Measurements from ENCODE around the gene UPP2. TPM values are rescaled to one million over a fixed set of nuclear protein-coding genes. Genes with fewer than 3 reads are reported as not detected.

UPP2 gene
- total and polyA plus RNA-seq, 2 of the 13 experiments (the other 11 are each of a cell fraction or from before 2014, with no cell fraction given), result 0.07 to 0.28 TPM

DNA sequence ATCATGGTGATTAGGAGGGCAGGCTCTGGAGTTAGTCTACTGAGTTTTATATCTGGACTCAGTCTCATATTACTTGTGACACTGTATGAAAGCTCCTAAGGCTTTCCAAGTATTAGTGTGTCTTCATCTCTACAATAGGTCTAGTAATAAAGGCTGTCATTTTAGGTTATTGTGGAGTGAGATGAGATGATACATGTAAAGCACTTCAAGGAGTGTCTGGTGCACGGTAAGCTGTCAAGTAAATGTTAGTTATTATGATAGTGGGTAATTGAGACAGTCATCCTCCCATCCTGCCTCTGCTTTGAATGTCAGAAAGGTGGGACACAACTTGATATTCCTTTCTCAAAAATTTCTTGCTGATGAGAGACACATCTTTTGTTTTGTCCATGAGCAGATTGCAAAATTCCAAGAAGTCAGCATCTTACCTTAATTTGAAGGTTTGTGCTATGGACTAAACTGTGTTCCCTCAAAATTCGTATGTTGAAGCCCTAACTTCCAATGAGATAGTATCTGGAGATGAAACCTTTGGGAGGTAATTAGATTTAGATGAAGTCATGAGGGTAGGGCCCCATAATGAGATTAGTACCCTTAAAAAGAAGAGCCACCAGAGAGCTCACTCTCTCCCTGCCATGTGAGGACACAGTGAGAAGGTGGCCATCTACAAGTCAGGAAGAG is 41.4 kb upstream of the UPP2 start (continued):
- TF ChIP-seq, protein P1, sequence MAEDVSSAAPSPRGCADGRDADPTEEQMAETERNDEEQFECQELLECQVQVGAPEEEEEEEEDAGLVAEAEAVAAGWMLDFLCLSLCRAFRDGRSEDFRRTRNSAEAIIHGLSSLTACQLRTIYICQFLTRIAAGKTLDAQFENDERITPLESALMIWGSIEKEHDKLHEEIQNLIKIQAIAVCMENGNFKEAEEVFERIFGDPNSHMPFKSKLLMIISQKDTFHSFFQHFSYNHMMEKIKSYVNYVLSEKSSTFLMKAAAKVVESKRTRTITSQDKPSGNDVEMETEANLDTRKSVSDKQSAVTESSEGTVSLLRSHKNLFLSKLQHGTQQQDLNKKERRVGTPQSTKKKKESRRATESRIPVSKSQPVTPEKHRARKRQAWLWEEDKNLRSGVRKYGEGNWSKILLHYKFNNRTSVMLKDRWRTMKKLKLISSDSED (CRISPR knock-in tag; IDR thresholded peaks at IDR 0.05), result no peak
- TF ChIP-seq SIN3B (IDR thresholded peaks at IDR 0.05; ENCODE audit: low read length) (no peak), ZNF761 (CRISPR knock-in tag; conservative IDR thresholded peaks at IDR 0.05) (no peak), NFE2L1 (CRISPR knock-in tag; IDR thresholded peaks at IDR 0.05; ENCODE audit: borderline replicate concordance) (no peak), IRF2 (CRISPR knock-in tag; IDR thresholded peaks at IDR 0.05) (no peak), ZNF768 (CRISPR knock-in tag; IDR thresholded peaks at IDR 0.05) (no peak)
- TF ChIP-seq, protein P2, sequence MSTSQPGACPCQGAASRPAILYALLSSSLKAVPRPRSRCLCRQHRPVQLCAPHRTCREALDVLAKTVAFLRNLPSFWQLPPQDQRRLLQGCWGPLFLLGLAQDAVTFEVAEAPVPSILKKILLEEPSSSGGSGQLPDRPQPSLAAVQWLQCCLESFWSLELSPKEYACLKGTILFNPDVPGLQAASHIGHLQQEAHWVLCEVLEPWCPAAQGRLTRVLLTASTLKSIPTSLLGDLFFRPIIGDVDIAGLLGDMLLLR (CRISPR knock-in tag; IDR thresholded peaks at IDR 0.05), result no peak

DNA sequence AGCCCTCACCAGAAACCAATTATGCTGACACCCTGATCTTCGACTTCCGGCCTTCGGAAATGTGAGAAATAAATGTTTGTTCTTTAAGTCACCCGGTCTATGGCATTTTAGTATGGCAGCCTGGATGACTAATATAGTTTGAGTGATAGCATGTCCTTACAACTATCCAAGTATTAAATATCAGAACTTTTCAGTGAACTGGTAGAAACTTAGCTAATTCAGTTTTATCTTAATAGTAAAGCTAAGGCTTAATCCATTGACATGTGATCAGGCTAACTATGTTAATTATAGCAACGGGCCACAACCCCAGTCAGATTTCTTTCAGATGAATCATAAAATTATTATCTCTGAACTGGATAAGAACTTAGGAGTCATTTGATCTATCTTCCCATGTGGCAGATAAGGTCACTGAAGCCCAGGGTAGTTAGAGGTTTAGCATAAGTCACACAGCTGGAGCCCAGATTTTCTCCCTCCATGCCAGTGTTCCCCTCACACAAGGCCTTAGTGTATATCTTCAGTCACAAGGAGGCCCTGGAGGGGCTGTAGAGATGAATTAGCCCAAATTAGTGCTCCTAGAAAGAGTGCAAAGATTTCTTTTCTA is 40.7 kb upstream of the UPP2 start:
- H3K27me3 ChIP-seq (ENCODE audit: control insufficient read depth in 1 of 2, insufficient read depth in 2 of 2, low read length in 2 of 2), result peaks cover 0 to 1% of the 10 kb centered on the region in 2 experiments; a peak in 1 of 5 replicates
- no peak for DNase-seq (ENCODE audit: low spot score)
- ChIA-PET POLR2A (no interaction called here), CTCF (ENCODE audit: low intra/inter-chr PET ratio, low total read pairs) (no interaction called here)
- no TSS peak for BruUV-seq (replicated peaks)
- no peaks in the 10 kb centered on the region for H3K9me3 ChIP-seq (ENCODE audit: low read length)
- TF ChIP-seq ZNF550 (CRISPR knock-in tag; IDR thresholded peaks at IDR 0.05; ENCODE audit: borderline replicate concordance) (no peak), ZNF598 (CRISPR knock-in tag; IDR thresholded peaks at IDR 0.05; ENCODE audit: borderline replicate concordance) (no peak), ATRX (CRISPR knock-in tag; IDR thresholded peaks at IDR 0.05; ENCODE audit: borderline replicate concordance) (no peak)
- H2AFZ ChIP-seq (ENCODE audit: low read length), result no peak overlapping the region
- ATAC-seq, result no peak
- no peak for FAIRE-seq
- no peak overlapping the region for H3K4me3 ChIP-seq (replicated peaks in 1 of 3; ENCODE audit: insufficient read depth in 1 of 3, low read depth in 2 of 3, low read length in 3 of 3)
- no peak overlapping the region for H3K27ac ChIP-seq (ENCODE audit: extremely low read length, insufficient read depth, low read length)
- H3K79me2 ChIP-seq (ENCODE audit: insufficient read depth, low read length), result no peaks in the 10 kb centered on the region
- H3K36me3 ChIP-seq (replicated peaks in 1 of 2; ENCODE audit: control insufficient read depth in 1 of 2, insufficient read depth in 2 of 2, low read length in 2 of 2), result no peaks in the 10 kb centered on the region
- H4K20me1 ChIP-seq (ENCODE audit: insufficient read depth, low read length), result no peaks in the 10 kb centered on the region
- peaks cover 8% of the 10 kb centered on the region for H3K4me1 ChIP-seq (ENCODE audit: insufficient read depth, low read length)
- no peak overlapping the region for H3K4me2 ChIP-seq (ENCODE audit: low read depth, low read length)
- no peak overlapping the region for H3K9ac ChIP-seq (ENCODE audit: insufficient read depth, low read depth, low read length)
- intact Hi-C loops (cut with micrococcal nuclease; ENCODE audit: unreplicated experiment), result no loop called here
- in situ Hi-C loops (cut with HindIII; ENCODE audit: extremely low pct_ligation_motif_present, low pct_unique_long_range_greater_than_20kb), result no loop called here
- WGBS (ENCODE audit: low lambda C conversion rate), result 18% methylated on average over 5 of the region's 5 CpGs
